ENCODE results near the gene DHDH.
A peak's percentile ranks its signal among the peaks of the same experiment; 100 is the strongest.
"Not testable (repeated sequence)": the region's sequence is repeated elsewhere in the genome, so short reads cannot be mapped to it uniquely, and the experiment has no call there.

Gene DHDH

GRCh38 chr19:48915757-48916156 is 17.7 kb upstream of the DHDH start:
- DNase-seq (ENCODE audit: low spot score), result no peak

- no peak for DNase-seq (ENCODE audit: low spot score)
Measured at GRCh38 chr19:48918071-48918470, 15.4 kb upstream of the DHDH start.

DNA sequence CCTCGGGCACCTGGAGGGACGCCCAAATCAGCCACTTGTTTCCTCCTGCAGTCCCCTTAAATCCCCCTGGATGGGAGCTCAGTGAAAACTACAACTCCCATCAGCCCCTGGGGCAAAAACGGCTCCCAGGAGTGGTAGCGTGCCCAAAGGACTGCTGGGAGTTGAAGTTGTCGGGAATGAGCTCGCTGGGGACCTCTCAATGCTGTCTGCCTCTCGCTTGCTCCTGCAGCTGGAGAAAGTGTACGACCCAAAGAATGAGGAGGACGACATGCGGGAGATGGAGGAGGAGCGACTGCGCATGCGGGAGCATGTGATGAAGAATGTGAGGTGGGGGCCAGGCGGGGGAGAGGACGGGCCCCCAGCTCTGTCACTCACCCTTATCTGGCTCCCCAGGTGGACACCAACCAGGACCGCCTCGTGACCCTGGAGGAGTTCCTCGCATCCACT is 14.7 kb upstream of the DHDH start:
- no peak for DNase-seq (ENCODE audit: low spot score)

GRCh38 chr19:48919271-48919670 is 14.2 kb upstream of the DHDH start:
- DNase-seq (ENCODE audit: low spot score), result not testable (repeated sequence)

DNA sequence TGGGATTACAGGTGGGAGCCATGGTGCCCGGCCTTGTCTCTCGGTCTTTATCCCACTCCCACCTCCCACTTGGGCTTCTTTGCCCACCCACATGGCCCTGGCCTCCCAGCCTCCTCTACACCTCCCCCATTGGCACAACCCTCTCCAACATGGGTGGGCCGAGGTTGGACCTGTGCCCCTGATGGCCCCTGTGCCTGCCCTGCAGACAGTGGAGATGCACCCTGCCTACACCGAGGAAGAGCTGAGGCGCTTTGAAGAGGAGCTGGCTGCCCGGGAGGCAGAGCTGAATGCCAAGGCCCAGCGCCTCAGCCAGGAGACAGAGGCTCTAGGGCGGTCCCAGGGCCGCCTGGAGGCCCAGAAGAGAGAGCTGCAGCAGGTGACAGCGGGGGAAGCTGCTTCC is 12.6 kb upstream of the DHDH start:
- no peak for DNase-seq (ENCODE audit: low spot score)

DNA sequence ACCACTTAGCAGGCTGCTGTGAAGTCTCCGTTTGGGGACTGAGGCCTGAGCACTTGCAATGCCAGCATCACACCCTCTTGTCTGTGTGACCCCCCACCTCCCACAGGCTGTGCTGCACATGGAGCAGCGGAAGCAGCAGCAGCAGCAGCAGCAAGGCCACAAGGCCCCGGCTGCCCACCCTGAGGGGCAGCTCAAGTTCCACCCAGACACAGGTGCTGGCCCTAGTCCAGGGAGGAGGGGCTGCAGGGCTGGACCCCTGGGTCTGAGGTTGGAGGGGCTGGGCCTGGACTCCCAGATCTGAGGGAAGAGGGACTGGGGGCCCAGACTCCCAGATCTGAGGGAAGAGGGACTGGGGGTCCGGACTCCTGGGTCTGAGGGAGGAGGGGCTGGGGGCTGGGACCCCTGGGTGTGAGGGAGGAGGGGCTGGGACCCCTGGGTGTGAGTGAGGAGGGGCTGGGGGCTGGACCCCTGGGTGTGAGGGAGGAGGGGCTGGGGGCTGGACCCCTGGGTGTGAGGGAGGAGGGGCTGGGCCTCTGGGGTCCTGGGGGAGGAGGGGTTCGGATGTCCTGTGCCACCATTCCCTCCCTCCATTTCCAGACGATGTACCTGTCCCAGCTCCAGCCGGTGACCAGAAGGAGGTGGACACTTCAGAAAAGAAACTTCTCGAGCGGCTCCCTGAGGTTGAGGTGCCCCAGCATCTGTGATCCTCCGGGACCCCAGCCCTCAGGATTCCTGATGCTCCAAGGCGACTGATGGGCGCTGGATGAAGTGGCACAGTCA is 11.6 kb upstream of the DHDH start:
- no peak for DNase-seq (ENCODE audit: low spot score)

- no peak for DNase-seq (ENCODE audit: low spot score)
Measured at GRCh38 chr19:48922548-48923490, 10.7 kb upstream of the DHDH start.

GRCh38 chr19:48925240-48925843 is 8.2 kb upstream of the DHDH start:
- no peak for DNase-seq (ENCODE audit: low spot score)

DNA sequence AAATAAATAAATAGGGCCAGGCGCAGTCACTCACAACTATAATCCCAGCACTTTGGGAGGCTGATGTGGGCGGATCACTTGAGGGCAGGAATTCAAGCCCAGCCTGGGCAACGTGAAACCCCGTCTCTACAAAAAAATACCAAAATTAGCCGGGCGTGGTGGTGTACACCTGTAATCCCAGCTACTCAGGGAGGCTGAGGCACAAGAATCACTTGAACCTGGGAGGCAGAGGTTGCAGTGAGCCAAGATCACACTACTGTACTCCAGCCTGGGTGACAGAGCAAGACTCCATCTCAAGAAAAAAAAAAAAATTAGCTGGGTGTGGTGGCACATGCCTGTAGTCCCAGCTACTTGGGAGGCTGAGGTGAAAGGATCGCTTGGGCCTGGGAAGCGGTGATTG is 7.6 kb upstream of the DHDH start:
- DNase-seq (ENCODE audit: low spot score), result not testable (repeated sequence)

- peak; percentile 7 for DNase-seq (ENCODE audit: low spot score)
Measured at GRCh38 chr19:48926909-48927308, 6.6 kb upstream of the DHDH start.

DNA sequence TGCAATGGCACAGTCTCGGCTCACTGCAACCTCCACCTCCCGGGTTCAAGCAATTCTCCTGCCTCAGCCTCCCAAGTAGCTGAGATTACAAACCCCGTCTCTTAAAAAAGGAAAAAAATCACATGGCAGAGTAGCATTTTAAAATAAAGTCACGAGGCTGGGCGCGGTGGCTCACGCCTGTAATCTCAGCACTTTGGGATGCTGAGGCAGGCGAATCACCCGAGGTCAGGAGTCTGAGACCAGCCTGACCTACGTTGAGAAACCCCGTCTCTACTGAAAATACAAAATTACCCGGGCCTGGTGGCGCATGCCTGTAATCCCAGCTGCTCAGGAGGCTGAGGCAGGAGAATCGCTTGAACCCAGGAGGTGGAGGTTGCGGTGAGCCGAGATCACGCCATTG is 5.8 kb upstream of the DHDH start:
- DNase-seq (ENCODE audit: low spot score), result not testable (repeated sequence)

GRCh38 chr19:48928164-48929025 is 5.1 kb upstream of the DHDH start:
- no peak for DNase-seq (ENCODE audit: low spot score)

- no peak for DNase-seq (ENCODE audit: low spot score)
Measured at GRCh38 chr19:48934837-48935236, 1.3 kb downstream of the DHDH start.

DNA sequence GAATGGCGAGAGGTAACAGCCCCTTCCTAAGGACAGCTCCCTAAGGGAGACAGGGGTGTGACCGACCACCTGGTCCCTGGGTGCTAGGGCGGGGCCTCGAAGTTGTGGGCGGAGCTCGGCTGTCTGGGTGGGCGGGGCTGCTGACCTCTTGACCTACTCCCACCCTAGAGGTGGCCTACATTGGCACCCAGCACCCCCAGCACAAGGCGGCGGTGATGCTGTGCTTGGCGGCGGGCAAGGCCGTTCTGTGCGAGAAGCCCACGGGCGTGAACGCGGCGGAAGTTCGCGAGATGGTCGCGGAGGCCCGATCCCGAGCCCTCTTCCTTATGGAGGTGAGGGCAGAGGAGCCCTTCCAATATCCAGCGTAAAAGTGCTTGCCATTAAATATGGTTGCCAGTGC is 2.4 kb downstream of the DHDH start:
- no peak for DNase-seq (ENCODE audit: low spot score)

DNA sequence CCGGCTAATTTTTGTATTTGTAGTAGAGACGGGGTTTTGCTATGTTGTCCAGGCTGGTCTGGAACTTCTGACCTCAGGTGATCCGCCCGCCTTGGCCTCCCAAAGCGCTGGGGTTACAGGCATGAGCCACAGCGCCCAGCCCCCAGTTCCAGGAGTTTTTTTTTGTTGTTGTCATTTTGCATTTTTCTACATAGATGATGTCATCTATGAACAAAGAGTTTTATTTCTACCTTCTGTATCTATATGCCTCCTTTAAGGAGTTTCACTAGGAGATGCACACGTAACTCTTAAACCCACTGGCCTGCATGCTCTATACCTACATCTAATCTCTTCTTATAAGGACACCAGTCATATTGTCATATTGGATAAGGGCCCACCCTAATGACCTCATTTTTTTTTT is 4.8 kb downstream of the DHDH start:
- no peak for DNase-seq (ENCODE audit: low spot score)

GRCh38 chr19:48940902-48941301 is 7.4 kb downstream of the DHDH start:
- DNase-seq (ENCODE audit: low spot score), result no peak

- no peak for DNase-seq (ENCODE audit: low spot score)
Measured at GRCh38 chr19:48943081-48943480, 9.6 kb downstream of the DHDH start.

- no peak for DNase-seq (ENCODE audit: low spot score)
Measured at GRCh38 chr19:48945415-48945814, 11.9 kb downstream of the DHDH start.

DNA sequence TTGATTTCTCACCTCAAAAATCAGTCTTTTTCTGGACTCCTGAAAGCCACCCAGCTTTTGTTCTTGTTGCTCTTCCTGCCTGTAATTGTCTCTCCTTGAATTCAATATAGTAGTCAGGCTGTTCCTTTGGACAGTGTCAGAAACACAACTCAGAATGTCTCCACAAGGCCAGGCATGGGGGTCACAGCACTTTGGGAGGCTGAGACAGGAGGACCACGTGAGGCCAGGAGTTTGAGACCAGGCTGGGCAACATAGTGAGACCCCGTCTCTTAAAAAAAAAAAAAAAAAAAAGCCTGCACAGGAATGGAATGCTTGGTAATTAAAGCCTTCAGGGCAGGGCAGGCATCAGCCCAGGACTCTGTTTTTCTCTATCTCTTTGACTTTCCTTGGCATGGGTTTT is 12.3 kb downstream of the DHDH start:
- DNase-seq (ENCODE audit: low spot score), result no peak

DNA sequence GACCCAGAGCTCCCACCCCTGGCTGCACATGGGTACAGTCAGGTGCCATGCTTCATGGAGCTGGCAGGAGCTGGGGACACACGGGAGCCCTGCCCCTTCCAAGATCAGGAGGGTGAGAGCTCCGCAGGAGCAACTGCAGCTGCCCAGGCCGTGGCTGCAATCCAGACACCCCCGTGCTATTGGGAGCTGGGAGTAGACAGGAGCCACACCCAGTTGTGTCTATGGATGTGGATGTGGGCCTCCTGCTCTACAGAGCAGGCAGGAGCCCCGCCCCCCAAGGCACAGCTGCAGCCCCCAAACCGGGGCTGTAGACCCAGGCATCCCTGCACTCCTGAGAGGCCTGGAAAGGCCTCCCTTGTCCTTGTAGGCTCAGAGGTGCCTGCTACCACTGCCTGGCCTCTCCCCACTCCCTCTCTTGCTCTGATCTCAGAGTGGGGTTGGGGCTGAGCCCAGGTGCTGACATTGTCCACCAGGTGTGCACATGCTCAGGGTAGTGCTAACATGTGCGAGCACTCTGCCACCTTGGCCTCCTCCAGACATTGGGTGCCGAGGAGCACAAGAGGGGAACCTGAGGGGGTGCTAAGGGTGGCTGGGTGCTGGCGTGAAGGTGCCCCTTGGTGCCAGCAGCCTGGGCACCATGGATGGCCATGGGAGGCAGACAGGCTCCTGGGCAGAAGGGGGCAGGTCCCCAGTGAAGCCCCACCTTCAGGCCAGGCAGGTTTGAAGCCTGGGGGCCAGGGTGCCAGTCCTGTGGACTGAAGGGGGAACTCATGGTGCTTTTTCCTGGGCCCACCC is 13.2 kb downstream of the DHDH start:
- DNase-seq (ENCODE audit: low spot score), result no peak

DNA sequence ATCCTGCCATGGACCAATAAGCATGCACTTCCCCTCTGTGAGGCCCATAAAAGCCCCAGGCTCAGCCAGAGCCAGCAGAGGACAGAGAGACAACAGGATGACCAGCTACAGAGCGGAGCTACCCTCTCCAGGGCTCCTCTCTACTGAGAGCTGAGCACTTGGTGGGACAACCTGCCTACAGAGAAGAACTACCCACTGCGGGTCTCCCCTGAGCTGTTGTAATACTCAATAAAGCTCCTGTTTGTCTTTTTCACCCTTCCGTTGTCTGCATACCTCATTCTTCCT is 13.7 kb downstream of the DHDH start:
- no peak for DNase-seq (ENCODE audit: low spot score)

Data from CD4-positive, alpha-beta T cell treated with Interleukin-2 at 100 ng/mL for 4 hours (primary cell).